Liver (tissue), 9 donors: ENCODE measurements around the gene TBX15. TPM values are rescaled to one million over a fixed set of nuclear protein-coding genes. Genes with fewer than 3 reads are reported as not detected.

Experiments
- DNase-seq: peaks from one replicate; pipeline ENCODE4 v3.0.0-alpha.2; 2017; ENCODE audit warnings: low spot score
- H3K27ac ChIP-seq, 2 donors: one replicate each; pipeline ENCODE4 v1.7.0; 2013; ENCODE audit warnings: inconsistent platforms in 2 of 2, low read length in 2 of 2, control low read depth in 1 of 2, low read depth in 1 of 2, mild to moderate bottlenecking in 1 of 2
- H3K27me3 ChIP-seq, 4 donors: one replicate each; pipeline versions ENCODE4 v1.6.1 to v1.7.0; 2013; ENCODE audit warnings: low read length in 3 of 4, inconsistent platforms in 1 of 4, mild to moderate bottlenecking in 1 of 4, moderate library complexity in 1 of 4; ENCODE audit not compliant: control insufficient read depth in 4 of 4, insufficient read depth in 4 of 4
- H3K36me3 ChIP-seq, 4 donors: one replicate each; pipeline versions ENCODE4 v1.6.1 to v1.7.0; 2013; ENCODE audit warnings: low read length in 3 of 4, mild to moderate bottlenecking in 3 of 4, low read depth in 1 of 4, moderate library complexity in 1 of 4; ENCODE audit not compliant: control insufficient read depth in 4 of 4, insufficient read depth in 3 of 4
- H3K4me1 ChIP-seq, 4 donors: one replicate each; pipeline versions ENCODE4 v1.6.1 to v1.7.0; 2013; ENCODE audit warnings: low read length in 3 of 4, mild to moderate bottlenecking in 3 of 4, moderate library complexity in 1 of 4; ENCODE audit not compliant: control insufficient read depth in 4 of 4, insufficient read depth in 4 of 4
- H3K4me3 ChIP-seq, 3 donors: one replicate each; pipeline versions ENCODE4 v1.6.1 to v1.7.0; 2013; ENCODE audit warnings: low read length in 3 of 3, control low read depth in 1 of 3, low read depth in 1 of 3, mild to moderate bottlenecking in 1 of 3
- H3K9ac ChIP-seq, 2 donors: one replicate each; pipeline ENCODE4 v1.7.0; 2013; ENCODE audit warnings: low read length in 2 of 2, mild to moderate bottlenecking in 2 of 2, moderate library complexity in 2 of 2, control low read depth in 1 of 2, low read depth in 1 of 2
- H3K9me3 ChIP-seq, 4 donors: one replicate each; pipeline versions ENCODE4 v1.6.1 to v1.7.0; 2013; ENCODE audit warnings: low read length in 3 of 4; ENCODE audit not compliant: control insufficient read depth in 4 of 4
- CTCF ChIP-seq: fragments of 150-350 bp; IDR thresholded peaks from 2 replicates; pipeline ENCODE4 v1.5.1; 2017; ENCODE audit warnings: improper control_type of control experiment, low read depth, low read length; ENCODE audit not compliant: missing input control
- HNF4A ChIP-seq, 2 donors: conservative IDR thresholded peaks; 2 replicates each; pipeline ENCODE4 v1.6.1; 2016; ENCODE audit warnings: antibody characterized with exemption in 2 of 2, mild to moderate bottlenecking in 2 of 2
- JUND ChIP-seq, 2 donors: IDR thresholded peaks; 2 replicates each; pipeline ENCODE4 v1.6.1; 2016; ENCODE audit warnings: antibody characterized with exemption in 2 of 2
- MAX ChIP-seq: IDR thresholded peaks from 2 replicates; pipeline ENCODE4 v1.6.1; 2016; ENCODE audit warnings: antibody characterized with exemption
- NR2F2 ChIP-seq: IDR thresholded peaks from 2 replicates; pipeline ENCODE4 v1.6.1; 2016; ENCODE audit warnings: antibody characterized with exemption
- REST ChIP-seq: IDR thresholded peaks from 2 replicates; pipeline ENCODE4 v1.6.1; 2016; ENCODE audit warnings: antibody characterized with exemption, mild to moderate bottlenecking
- RXRA ChIP-seq, 2 donors: IDR thresholded peaks; 2 replicates each; pipeline ENCODE4 v1.6.1; 2017 to 2018; ENCODE audit warnings: antibody characterized with exemption in 2 of 2, mild to moderate bottlenecking in 1 of 2
- TAF1 ChIP-seq: conservative IDR thresholded peaks from 2 replicates; pipeline ENCODE4 v1.6.1; 2016; ENCODE audit warnings: antibody characterized with exemption, mild to moderate bottlenecking
- YY1 ChIP-seq: IDR thresholded peaks from 2 replicates; pipeline ENCODE4 v1.6.1; 2016; ENCODE audit warnings: antibody characterized with exemption, mild to moderate bottlenecking
- ZBTB33 ChIP-seq: IDR thresholded peaks from 2 replicates; pipeline ENCODE4 v1.6.1; 2016; ENCODE audit warnings: antibody characterized with exemption
- WGBS: extraction: QIAGEN DNeasy Blood & Tissue Kit; methylation state at CpG from one replicate; pipeline ENCODE4 v1.1.7; 2013; 5-methylcytosine and 5-hydroxymethylcytosine counted together
- polyA plus RNA-seq, 2 donors: library from polyadenylated mRNA; stranded (reverse) in 1 of 2; unstranded in 1 of 2; fragments of 200-250 nt in 1 of 2; fragments of >200 nt in 1 of 2; fragmentation: Nextera tagmentation in 1 of 2; extraction: Ambion mirVana in 1 of 2; gene quantifications; one replicate each; pipeline versions ENCODE4 v1.2.1 to v1.2.3, GENCODE V29; 2013 to 2015
- total RNA-seq, 2 donors: library from RNA; depleted of rRNA; stranded (reverse); fragments of >200 nt; gene quantifications; one replicate each; pipeline ENCODE4 v1.2.3, GENCODE V29; 2014
- donor health status: healthy.
- donor health status: healthy.
- donor health status: healthy.
- donor health status: healthy.
- donor health status: healthy.

The TBX15 gene
- total and polyA plus RNA-seq, 4 donors: 0.09 to 15.5 (median 3.5) TPM

GRCh38 chr1:118944133-118944532, 44.0 kb downstream of the TBX15 start (continued):
- TF ChIP-seq REST: no peak
- TF ChIP-seq NR2F2: no peak
- no peak for TF ChIP-seq JUND (IDR thresholded peaks at IDR 0.05)

- 71% methylated on average over 3 of the region's 3 CpGs for whole genome bisulfite sequencing
- Histone ChIP-seq H3K36me3 (no peaks in the 10 kb centered on the region), H3K4me1 (no peaks in the 10 kb centered on the region), H3K9me3 (no peaks in the 10 kb centered on the region), H3K9ac (no peak overlapping the region), H3K27me3 (no peaks in the 10 kb centered on the region), H3K27ac (no peak overlapping the region), H3K4me3 (no peak overlapping the region)
- TF ChIP-seq REST: no peak
- DNase-seq: no peak
Measured at GRCh38 chr1:118940957-118941356, 47.2 kb downstream of the TBX15 start.

- Histone ChIP-seq H3K4me1 (no peaks in the 10 kb centered on the region), H3K4me3 (no peak overlapping the region), H3K9me3 (no peaks in the 10 kb centered on the region), H3K27me3 (no peaks in the 10 kb centered on the region), H3K27ac (no peak overlapping the region), H3K36me3 (no peaks in the 10 kb centered on the region), H3K9ac (no peak overlapping the region)
- TF ChIP-seq REST (no peak), ZBTB33 (no peak), JUND (IDR thresholded peaks at IDR 0.05) (no peak), TAF1 (no peak), YY1 (no peak), HNF4A (conservative IDR thresholded peaks at IDR 0.05) (no peak), MAX (no peak), RXRA (IDR thresholded peaks at IDR 0.05) (no peak), CTCF (no peak)
- DNase-seq: no peak
- WGBS: 66% methylated on average over 4 of the region's 4 CpGs
Measured at GRCh38 chr1:118937413-118938072, 50.6 kb downstream of the TBX15 start.
